Karpas-422 (cell line): ENCODE measurements around the gene NES. TPM values are rescaled to one million over a fixed set of nuclear protein-coding genes. Genes with fewer than 3 reads are reported as not detected.

Source experiments
- DNase-seq: peaks from one replicate; pipeline ENCODE4 v3.0.0-alpha.2; 2015
- H2AFZ ChIP-seq: fragments of 200-600 bp; sonication (generic); 2 replicates; pipeline ENCODE4 v1.6.1; 2014; ENCODE audit warnings: antibody characterized with exemption, low read length, mixed read lengths
- H3K27ac ChIP-seq: fragments of 200-600 bp; sonication (generic); 2 replicates; pipeline ENCODE4 v1.5.1; 2014; ENCODE audit warnings: mild to moderate bottlenecking, low read length, moderate library complexity
- H3K27me3 ChIP-seq: fragments of 200-600 bp; sonication (generic); 2 replicates; pipeline ENCODE4 v1.6.1; 2014; ENCODE audit warnings: low read length, mixed read lengths
- H3K36me3 ChIP-seq: fragments of 200-600 bp; sonication (generic); 2 replicates; pipeline ENCODE4 v1.6.1; 2014; ENCODE audit warnings: low read length, mixed read lengths; ENCODE audit not compliant: insufficient read depth
- H3K4me1 ChIP-seq: fragments of 200-600 bp; sonication (generic); 2 replicates; pipeline ENCODE4 v1.6.1; 2014; ENCODE audit warnings: mild to moderate bottlenecking, low read length, mixed read lengths
- H3K4me2 ChIP-seq: fragments of 200-600 bp; sonication (generic); 2 replicates; pipeline ENCODE4 v1.6.1; 2014; ENCODE audit warnings: low read length, low read depth, mild to moderate bottlenecking; ENCODE audit not compliant: poor library complexity, severe bottlenecking
- H3K4me3 ChIP-seq: fragments of 200-600 bp; sonication (generic); 2 replicates; pipeline ENCODE4 v1.5.1; 2014; ENCODE audit warnings: mild to moderate bottlenecking, antibody characterized with exemption, low read length, mixed read lengths
- H3K79me2 ChIP-seq: fragments of 200-600 bp; sonication (generic); 2 replicates; pipeline ENCODE4 v1.6.1; 2014; ENCODE audit warnings: mild to moderate bottlenecking, low read length, mixed read lengths
- H3K9ac ChIP-seq: fragments of 200-600 bp; sonication (generic); 2 replicates; pipeline ENCODE4 v1.6.0; 2014; ENCODE audit warnings: low read length
- H3K9me2 ChIP-seq: fragments of 200-600 bp; sonication (generic), shearing (Covaris generic); replicated peaks from 2 replicates; pipeline ENCODE4 v1.6.0; 2014; ENCODE audit warnings: mild to moderate bottlenecking, low read length, moderate library complexity; ENCODE audit not compliant: insufficient read depth
- H3K9me3 ChIP-seq: fragments of 300-700, 200-600 bp; sonication (generic); 2 replicates; pipeline ENCODE4 v1.6.1; 2014; ENCODE audit warnings: low read length, mixed read lengths
- H4K20me1 ChIP-seq: fragments of 200-600 bp; sonication (generic); 2 replicates; pipeline ENCODE4 v1.6.1; 2014; ENCODE audit warnings: mild to moderate bottlenecking, antibody characterized with exemption, low read length, low read depth; ENCODE audit not compliant: insufficient read depth
- total RNA-seq: library from RNA; depleted of rRNA; stranded (reverse); fragments of >200 nt; shearing (Covaris generic); gene quantifications from 2 replicates; pipeline ENCODE4 v1.2.3, GENCODE V29; 2014; ENCODE audit warnings: low replicate concordance

Gene NES
- total RNA-seq, 1 experiment from 2014 or later, result not detected

GRCh38 chr1:156668801-156669637, 8.2 kb downstream of the NES start:
- H2AFZ ChIP-seq, result no peak overlapping the region
- H3K27ac ChIP-seq, result no peak overlapping the region
- H3K27me3 ChIP-seq, result no peaks in the 10 kb centered on the region
- H3K4me3 ChIP-seq, result no peak overlapping the region
- no peak overlapping the region for H3K4me2 ChIP-seq
- H3K36me3 ChIP-seq, result no peaks in the 10 kb centered on the region
- no peaks in the 10 kb centered on the region for H3K79me2 ChIP-seq
- H4K20me1 ChIP-seq, result peaks cover 3% of the 10 kb centered on the region; the same call in 1 of the 2 replicates
- H3K9me2 ChIP-seq, result no peaks in the 10 kb centered on the region
- H3K9ac ChIP-seq, result no peak overlapping the region
- H3K4me1 ChIP-seq, result peaks cover 3% of the 10 kb centered on the region; the same call in 1 of the 2 replicates
- DNase-seq, result no peak
- no peaks in the 10 kb centered on the region for H3K9me3 ChIP-seq

GRCh38 chr1:156667968-156668709, 9.1 kb downstream of the NES start:
- H3K4me1 ChIP-seq, result peaks cover 3% of the 10 kb centered on the region; the same call in 1 of the 2 replicates
- H3K4me2 ChIP-seq, result no peak overlapping the region
- no peaks in the 10 kb centered on the region for H3K36me3 ChIP-seq
- no peak overlapping the region for H2AFZ ChIP-seq
- no peaks in the 10 kb centered on the region for H3K27me3 ChIP-seq
- no peak for DNase-seq
- H3K4me3 ChIP-seq, result no peak overlapping the region
- H4K20me1 ChIP-seq, result no peaks in the 10 kb centered on the region; the same call in 1 of the 2 replicates
- no peaks in the 10 kb centered on the region for H3K9me3 ChIP-seq
- H3K27ac ChIP-seq, result no peak overlapping the region
- H3K79me2 ChIP-seq, result no peaks in the 10 kb centered on the region
- no peak overlapping the region for H3K9ac ChIP-seq
- no peaks in the 10 kb centered on the region for H3K9me2 ChIP-seq

GRCh38 chr1:156667610-156667967, 9.6 kb downstream of the NES start:
- Histone ChIP-seq H3K36me3 (no peaks in the 10 kb centered on the region), H3K9ac (no peak overlapping the region), H3K4me1 (peaks cover 3% of the 10 kb centered on the region; the same call in 1 of the 2 replicates), H3K27ac (no peak overlapping the region), H3K9me2 (no peaks in the 10 kb centered on the region), H3K4me2 (no peak overlapping the region), H2AFZ (no peak overlapping the region), H3K27me3 (no peaks in the 10 kb centered on the region), H3K79me2 (no peaks in the 10 kb centered on the region), H3K4me3 (no peak overlapping the region), H3K9me3 (no peaks in the 10 kb centered on the region), H4K20me1 (no peaks in the 10 kb centered on the region; the same call in 1 of the 2 replicates)
- no peak for DNase-seq

- H4K20me1 ChIP-seq, result no peaks in the 10 kb centered on the region; the same call in 1 of the 2 replicates
- no peaks in the 10 kb centered on the region for H3K9me3 ChIP-seq
- no peaks in the 10 kb centered on the region for H3K36me3 ChIP-seq
- no peak for DNase-seq
- no peaks in the 10 kb centered on the region for H3K27me3 ChIP-seq
- H3K9me2 ChIP-seq, result no peaks in the 10 kb centered on the region
- H3K79me2 ChIP-seq, result no peaks in the 10 kb centered on the region
- no peak overlapping the region for H3K4me3 ChIP-seq
- peaks cover 6% of the 10 kb centered on the region for H3K4me1 ChIP-seq
- H3K9ac ChIP-seq, result no peak overlapping the region
- H2AFZ ChIP-seq, result no peak overlapping the region
- no peak overlapping the region for H3K4me2 ChIP-seq
- no peak overlapping the region for H3K27ac ChIP-seq
Measured at GRCh38 chr1:156666862-156667609, 10.2 kb downstream of the NES start.

GRCh38 chr1:156665539-156665938, 11.7 kb downstream of the NES start:
- H3K36me3 ChIP-seq, result no peaks in the 10 kb centered on the region
- no peak overlapping the region for H3K4me2 ChIP-seq
- H3K9me2 ChIP-seq, result no peaks in the 10 kb centered on the region
- H3K27me3 ChIP-seq, result no peaks in the 10 kb centered on the region
- H4K20me1 ChIP-seq, result no peaks in the 10 kb centered on the region; the same call in 1 of the 2 replicates
- H3K9me3 ChIP-seq, result no peaks in the 10 kb centered on the region
- H3K9ac ChIP-seq, result no peak overlapping the region
- no peak for DNase-seq
- H3K4me3 ChIP-seq, result no peak overlapping the region
- H3K79me2 ChIP-seq, result no peaks in the 10 kb centered on the region
- H3K4me1 ChIP-seq, result peaks cover 7% of the 10 kb centered on the region
- no peak overlapping the region for H2AFZ ChIP-seq
- H3K27ac ChIP-seq, result no peak overlapping the region

GRCh38 chr1:156664767-156665411, 12.3 kb downstream of the NES start:
- no peak overlapping the region for H3K4me2 ChIP-seq
- no peaks in the 10 kb centered on the region for H3K36me3 ChIP-seq
- no peaks in the 10 kb centered on the region for H3K79me2 ChIP-seq
- H3K9ac ChIP-seq, result no peak overlapping the region
- H3K9me2 ChIP-seq, result no peaks in the 10 kb centered on the region
- no peaks in the 10 kb centered on the region for H3K9me3 ChIP-seq
- peaks cover 7% of the 10 kb centered on the region for H3K4me1 ChIP-seq
- DNase-seq, result no peak
- H3K27me3 ChIP-seq, result no peaks in the 10 kb centered on the region
- H3K4me3 ChIP-seq, result no peak overlapping the region
- H3K27ac ChIP-seq, result no peak overlapping the region
- no peaks in the 10 kb centered on the region; the same call in 1 of the 2 replicates for H4K20me1 ChIP-seq
- H2AFZ ChIP-seq, result no peak overlapping the region

GRCh38 chr1:156664046-156664766, 13.0 kb downstream of the NES start:
- H3K4me2 ChIP-seq, result no peak overlapping the region
- H3K4me3 ChIP-seq, result no peak overlapping the region
- H3K36me3 ChIP-seq, result no peaks in the 10 kb centered on the region
- no peak for DNase-seq
- peaks cover 8% of the 10 kb centered on the region for H3K4me1 ChIP-seq
- H3K9me2 ChIP-seq, result no peaks in the 10 kb centered on the region
- no peaks in the 10 kb centered on the region for H3K79me2 ChIP-seq
- H3K27ac ChIP-seq, result no peak overlapping the region
- H3K27me3 ChIP-seq, result no peaks in the 10 kb centered on the region
- H2AFZ ChIP-seq, result no peak overlapping the region
- no peak overlapping the region for H3K9ac ChIP-seq
- H3K9me3 ChIP-seq, result no peaks in the 10 kb centered on the region
- no peaks in the 10 kb centered on the region; the same call in 1 of the 2 replicates for H4K20me1 ChIP-seq
